ENCODE data around the gene USF3. TPM values are rescaled to one million over a fixed set of nuclear protein-coding genes. Genes with fewer than 3 reads are reported as not detected.

Gene USF3
- total and polyA plus RNA-seq, 8 donors, result 3.3 to 30.6 (median 7.6) TPM

DNA sequence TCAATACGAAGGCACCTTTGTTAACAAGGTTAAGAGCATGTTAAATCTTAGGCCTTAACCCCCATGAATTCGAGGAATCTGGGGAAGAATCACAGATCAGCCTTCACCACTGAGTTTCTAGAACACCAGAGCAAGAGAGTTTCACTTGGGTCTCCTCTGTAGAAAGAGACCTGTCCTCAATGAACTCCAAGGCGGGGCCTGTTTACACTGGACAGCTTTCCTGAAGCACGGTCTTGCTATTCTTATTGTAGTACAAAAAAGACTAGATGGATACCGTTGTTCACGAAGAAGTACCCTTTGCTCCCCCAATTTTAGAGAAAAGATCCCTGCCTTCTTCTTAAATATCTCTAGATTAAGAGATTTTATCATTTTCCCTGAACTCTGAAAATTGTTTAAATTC lies 64.9 kb downstream of the USF3 start:
- Histone ChIP-seq H3K4me3 (no peak overlapping the region), H3K36me3 (peaks cover 0 to 26% (median 14%) of the 10 kb centered on the region in 4 donors), H3K9me3 (no peaks in the 10 kb centered on the region), H3K4me1 (peaks cover 0 to 17% (median 9%) of the 10 kb centered on the region in 4 donors), H3K27ac (no peak overlapping the region), H3K27me3 (no peaks in the 10 kb centered on the region)
- 54 to 69% (median 63%) methylated on average over 6 of the region's 6 CpGs for WGBS, 5 donors
- no peak for DNase-seq
- intact Hi-C loops (cut with DNase I; ENCODE audit: low total_unique reads), result no loop called here
- TF ChIP-seq, protein P1, sequence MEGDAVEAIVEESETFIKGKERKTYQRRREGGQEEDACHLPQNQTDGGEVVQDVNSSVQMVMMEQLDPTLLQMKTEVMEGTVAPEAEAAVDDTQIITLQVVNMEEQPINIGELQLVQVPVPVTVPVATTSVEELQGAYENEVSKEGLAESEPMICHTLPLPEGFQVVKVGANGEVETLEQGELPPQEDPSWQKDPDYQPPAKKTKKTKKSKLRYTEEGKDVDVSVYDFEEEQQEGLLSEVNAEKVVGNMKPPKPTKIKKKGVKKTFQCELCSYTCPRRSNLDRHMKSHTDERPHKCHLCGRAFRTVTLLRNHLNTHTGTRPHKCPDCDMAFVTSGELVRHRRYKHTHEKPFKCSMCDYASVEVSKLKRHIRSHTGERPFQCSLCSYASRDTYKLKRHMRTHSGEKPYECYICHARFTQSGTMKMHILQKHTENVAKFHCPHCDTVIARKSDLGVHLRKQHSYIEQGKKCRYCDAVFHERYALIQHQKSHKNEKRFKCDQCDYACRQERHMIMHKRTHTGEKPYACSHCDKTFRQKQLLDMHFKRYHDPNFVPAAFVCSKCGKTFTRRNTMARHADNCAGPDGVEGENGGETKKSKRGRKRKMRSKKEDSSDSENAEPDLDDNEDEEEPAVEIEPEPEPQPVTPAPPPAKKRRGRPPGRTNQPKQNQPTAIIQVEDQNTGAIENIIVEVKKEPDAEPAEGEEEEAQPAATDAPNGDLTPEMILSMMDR (IDR thresholded peaks at IDR 0.05), result no peak
- no peak for TF ChIP-seq POLR2A (IDR thresholded peaks at IDR 0.05)
- no peak for TF ChIP-seq EP300 (IDR thresholded peaks at IDR 0.05)
- no peak for TF ChIP-seq POLR2AphosphoS5 (IDR thresholded peaks at IDR 0.05)

DNA sequence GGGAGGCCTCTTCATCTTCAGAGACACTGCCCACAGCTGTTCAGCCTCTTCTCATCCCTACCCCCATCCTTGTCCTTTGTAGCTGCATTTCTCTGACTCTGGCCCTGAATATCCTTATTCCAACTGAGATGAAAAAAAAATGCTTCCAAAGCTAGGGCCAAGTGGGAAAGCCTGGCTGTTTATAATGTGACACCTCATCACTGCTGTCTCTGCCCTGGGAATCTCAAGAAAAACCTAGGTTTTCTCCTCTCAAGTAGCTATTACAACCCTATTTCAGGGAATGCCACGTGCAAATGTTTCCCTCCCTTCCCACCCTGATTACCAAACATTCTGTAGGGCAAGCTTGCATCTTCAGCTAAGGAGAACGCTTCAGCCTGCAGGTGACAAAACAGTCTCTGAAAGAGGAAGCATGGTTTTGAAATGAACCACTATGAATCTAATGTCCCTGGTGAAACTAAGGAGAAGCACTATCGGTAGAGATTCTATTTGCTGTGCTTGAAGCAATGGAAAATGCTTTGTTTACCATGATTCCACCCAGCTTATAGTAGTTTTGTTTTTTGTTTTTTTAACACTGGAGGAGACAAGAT lies 65.4 kb downstream of the USF3 start:
- Histone ChIP-seq H3K27me3 (no peaks in the 10 kb centered on the region), H3K36me3 (peaks cover 0 to 26% (median 14%) of the 10 kb centered on the region in 4 donors), H3K4me3 (no peak overlapping the region), H3K27ac (peak overlapping the region in 1 of 5 donors; percentile 12), H3K9me3 (no peaks in the 10 kb centered on the region), H3K4me1 (peaks cover 0 to 20% (median 10%) of the 10 kb centered on the region in 4 donors)
- WGBS, 5 donors, result 58 to 72% (median 64%) methylated on average over 3 of the region's 3 CpGs
- no peak for TF ChIP-seq POLR2A (IDR thresholded peaks at IDR 0.05)
- TF ChIP-seq, protein P1 (IDR thresholded peaks at IDR 0.05), result no peak
- no peak for TF ChIP-seq EP300 (IDR thresholded peaks at IDR 0.05)
- TF ChIP-seq POLR2AphosphoS5 (IDR thresholded peaks at IDR 0.05), result no peak
- no peak for DNase-seq
- intact Hi-C loops (cut with DNase I; ENCODE audit: low total_unique reads), result no loop called here

DNA sequence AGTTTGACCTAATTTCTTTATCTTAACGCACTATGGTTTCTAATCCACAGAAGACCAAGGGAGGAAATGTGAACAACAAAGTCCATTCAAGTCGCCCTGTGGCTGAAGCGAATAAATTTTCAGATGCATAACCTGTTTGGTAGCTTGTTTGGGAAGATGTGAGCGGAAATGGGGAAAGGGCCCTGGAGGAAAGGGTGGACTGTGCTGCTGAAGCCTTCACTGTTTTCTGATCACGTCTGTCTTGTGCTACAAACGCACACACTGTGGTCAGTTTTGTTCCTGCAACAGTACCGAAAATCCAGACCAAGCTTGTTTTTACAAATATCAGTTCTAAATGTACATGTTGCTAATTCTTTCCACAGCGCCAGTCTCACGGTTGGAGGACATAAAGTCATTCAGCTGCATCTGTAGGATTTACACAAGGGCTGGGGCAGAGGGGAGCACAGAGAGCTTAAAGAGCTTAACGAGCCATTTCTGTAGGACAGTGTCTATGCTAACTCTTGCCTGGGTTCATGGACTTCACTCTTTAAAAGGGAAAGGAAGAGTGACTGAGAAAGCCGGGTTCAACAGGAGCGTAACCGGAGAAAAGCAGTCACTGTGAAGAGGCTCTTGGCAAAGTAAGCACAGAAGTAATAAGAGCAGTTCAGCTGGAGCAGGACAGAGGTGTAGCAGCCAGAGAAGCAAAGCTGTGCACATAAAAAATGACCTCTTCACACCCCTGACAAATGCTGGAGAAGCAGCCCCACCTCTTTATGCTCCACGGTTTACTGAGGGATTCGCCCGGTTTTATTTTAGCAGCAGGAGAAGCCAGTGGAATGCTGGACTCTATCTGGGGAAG lies 66.6 kb downstream of the USF3 start:
- H3K36me3 ChIP-seq, result peaks cover 0 to 26% (median 14%) of the 10 kb centered on the region in 4 donors
- peaks cover 0 to 20% (median 10%) of the 10 kb centered on the region in 4 donors for H3K4me1 ChIP-seq
- DNase-seq, result peak in 1 of 2 donors; percentile 35
- peak overlapping the region in 2 of 5 donors; percentile 1 to 12 for H3K27ac ChIP-seq
- H3K9me3 ChIP-seq, result no peaks in the 10 kb centered on the region
- WGBS, 5 donors, result 72 to 80% (median 76%) methylated on average over 16 of the region's 16 CpGs
- no peak for TF ChIP-seq POLR2AphosphoS5 (IDR thresholded peaks at IDR 0.05)
- TF ChIP-seq EP300 (IDR thresholded peaks at IDR 0.05), result no peak
- no peak for TF ChIP-seq POLR2A (IDR thresholded peaks at IDR 0.05)
- TF ChIP-seq, protein P1 (IDR thresholded peaks at IDR 0.05), result no peak
- intact Hi-C loops (cut with DNase I; ENCODE audit: low total_unique reads), result no loop called here
- no peaks in the 10 kb centered on the region for H3K27me3 ChIP-seq
- H3K4me3 ChIP-seq, result no peak overlapping the region

DNA sequence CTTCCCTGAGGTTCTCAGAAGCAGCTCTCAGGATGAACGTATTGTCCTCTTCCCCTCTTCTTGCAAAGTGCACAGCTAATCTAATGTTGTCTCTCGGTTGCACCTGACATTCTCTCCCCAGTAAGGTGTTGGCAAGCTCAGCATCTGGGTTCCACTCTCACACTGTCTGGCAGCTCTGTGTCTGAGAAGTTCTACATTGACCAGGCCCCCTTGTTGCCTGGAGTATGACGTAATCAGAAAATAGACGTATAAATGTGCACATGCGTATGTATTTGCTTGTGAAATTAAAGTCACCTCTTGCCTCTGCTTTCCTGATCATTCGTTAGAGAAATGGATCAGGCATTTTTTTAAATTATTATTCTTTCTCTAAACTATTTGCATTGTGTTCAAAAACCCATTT lies 67.7 kb downstream of the USF3 start:
- intact Hi-C loops (cut with DNase I; ENCODE audit: low total_unique reads), result no loop called here
- WGBS, 5 donors, result 86 to 93% (median 90%) methylated on average over 6 of the region's 6 CpGs
- H3K4me3 ChIP-seq, result no peak overlapping the region
- no peaks in the 10 kb centered on the region for H3K27me3 ChIP-seq
- no peak overlapping the region for H3K27ac ChIP-seq
- no peak for DNase-seq
- TF ChIP-seq EP300 (IDR thresholded peaks at IDR 0.05), result no peak
- TF ChIP-seq, protein P1 (IDR thresholded peaks at IDR 0.05), result no peak
- TF ChIP-seq POLR2A (IDR thresholded peaks at IDR 0.05), result no peak
- no peak for TF ChIP-seq POLR2AphosphoS5 (IDR thresholded peaks at IDR 0.05)
- peaks cover 0 to 36% (median 19%) of the 10 kb centered on the region in 4 donors for H3K36me3 ChIP-seq
- peaks cover 0 to 20% (median 10%) of the 10 kb centered on the region in 4 donors for H3K4me1 ChIP-seq
- no peaks in the 10 kb centered on the region for H3K9me3 ChIP-seq

Measured in stomach (tissue), 9 donors.